Stimulated activated CD4-positive, alpha-beta T cell treated with anti-CD3 and anti-CD28 coated beads, Interleukin-15, amount 100 ng/mL, for 48 hours (primary cell): ENCODE results near the gene CKAP2L.

Experiments used
- DNase-seq, 2 donors: peaks; one replicate each; pipeline ENCODE4 v3.0.0-alpha.2; 2020; ENCODE audit warnings: low read depth in 2 of 2

CKAP2L gene, protein sequence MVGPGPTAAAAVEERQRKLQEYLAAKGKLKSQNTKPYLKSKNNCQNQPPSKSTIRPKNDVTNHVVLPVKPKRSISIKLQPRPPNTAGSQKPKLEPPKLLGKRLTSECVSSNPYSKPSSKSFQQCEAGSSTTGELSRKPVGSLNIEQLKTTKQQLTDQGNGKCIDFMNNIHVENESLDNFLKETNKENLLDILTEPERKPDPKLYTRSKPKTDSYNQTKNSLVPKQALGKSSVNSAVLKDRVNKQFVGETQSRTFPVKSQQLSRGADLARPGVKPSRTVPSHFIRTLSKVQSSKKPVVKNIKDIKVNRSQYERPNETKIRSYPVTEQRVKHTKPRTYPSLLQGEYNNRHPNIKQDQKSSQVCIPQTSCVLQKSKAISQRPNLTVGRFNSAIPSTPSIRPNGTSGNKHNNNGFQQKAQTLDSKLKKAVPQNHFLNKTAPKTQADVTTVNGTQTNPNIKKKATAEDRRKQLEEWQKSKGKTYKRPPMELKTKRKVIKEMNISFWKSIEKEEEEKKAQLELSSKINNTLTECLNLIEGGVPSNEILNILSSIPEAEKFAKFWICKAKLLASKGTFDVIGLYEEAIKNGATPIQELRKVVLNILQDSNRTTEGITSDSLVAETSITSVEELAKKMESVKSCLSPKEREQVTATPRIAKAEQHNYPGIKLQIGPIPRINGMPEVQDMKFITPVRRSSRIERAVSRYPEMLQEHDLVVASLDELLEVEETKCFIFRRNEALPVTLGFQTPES

DNA sequence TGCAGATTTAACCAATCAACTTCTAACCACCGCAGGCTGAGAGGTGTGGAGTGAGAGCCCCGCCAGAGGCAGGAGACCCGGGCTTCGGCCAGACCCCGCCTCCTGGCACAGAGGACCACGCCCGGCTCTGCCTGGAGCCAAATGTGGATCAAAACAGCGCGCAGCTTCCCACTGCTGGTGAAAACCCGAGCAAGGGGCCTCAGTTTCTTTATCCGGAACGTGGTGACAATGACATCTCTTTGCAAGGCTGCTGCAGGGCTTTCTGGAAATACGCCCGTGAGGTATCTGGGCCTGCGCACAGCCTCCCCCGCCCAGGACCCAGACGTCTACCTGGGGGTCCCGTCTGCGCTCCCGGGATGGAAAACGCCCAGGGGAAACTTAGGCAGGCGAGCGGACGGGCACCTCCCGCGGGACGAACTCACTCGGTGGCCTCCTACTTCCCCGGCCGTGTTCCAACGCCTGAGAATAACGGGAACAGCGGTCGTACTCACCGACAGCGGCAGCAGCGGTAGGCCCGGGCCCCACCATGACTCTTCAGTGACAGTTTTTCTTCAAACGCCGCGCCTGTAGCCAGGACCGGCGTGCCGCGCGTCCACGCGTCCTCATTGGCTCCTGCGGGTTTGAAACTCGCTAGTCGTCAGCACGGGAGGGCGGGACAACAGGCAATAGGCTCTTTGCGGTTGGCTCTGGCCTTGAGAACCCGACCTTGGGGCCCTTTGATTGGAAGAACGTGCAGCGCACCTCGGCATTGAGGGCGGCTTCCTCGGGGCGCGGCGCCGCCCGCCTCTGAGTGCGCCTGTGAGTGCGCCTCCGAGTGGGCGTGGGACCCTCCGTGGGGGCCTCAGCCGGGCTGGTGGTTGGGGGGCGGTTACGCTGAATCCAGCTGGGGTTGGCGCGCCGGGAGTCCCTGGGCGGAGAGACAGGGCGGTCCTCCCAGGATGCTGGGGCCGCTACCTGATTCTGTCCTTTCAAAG is at the start of gene CKAP2L:
Gene CKAP2L (minus strand): TSS at position 539 of the 974 bp plus-strand sequence. CDS start 11 bp downstream, at position 528.
- peak; percentile 94 to 95 for DNase-seq

DNA sequence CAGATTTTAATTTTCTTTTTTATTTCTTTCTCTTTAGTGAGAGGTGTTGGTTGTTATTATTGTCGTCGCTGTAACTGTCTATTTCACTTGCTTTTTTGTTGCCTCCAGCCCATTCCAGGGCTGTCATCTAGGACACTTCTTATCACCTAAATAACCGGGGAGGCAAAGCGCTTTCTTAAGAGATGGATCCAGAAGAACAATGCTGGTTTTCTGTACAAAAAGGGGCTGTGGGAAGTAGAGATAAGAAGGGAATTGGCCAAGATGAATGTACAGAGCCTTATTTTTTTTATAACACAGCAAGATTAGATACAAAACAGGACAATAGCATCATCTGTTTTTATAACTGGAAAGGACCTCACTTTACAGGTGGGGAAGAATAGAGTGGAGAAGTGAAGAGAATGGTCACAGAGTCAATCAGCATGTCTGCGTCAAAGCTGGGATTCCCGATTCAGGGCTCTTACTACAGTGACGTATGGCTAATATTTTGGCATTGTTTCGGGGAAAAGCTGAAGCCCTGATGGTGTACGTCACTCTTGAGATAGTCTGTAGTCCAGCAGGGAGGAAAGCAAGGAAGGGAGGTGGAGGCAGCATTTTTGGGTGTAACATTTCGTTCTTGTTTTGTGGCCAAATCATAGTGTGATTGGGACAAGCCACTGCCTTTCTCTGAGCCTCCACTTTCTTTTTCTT is 49.0 kb upstream of the CKAP2L start:
- DNase-seq, result no peak

- no peak for DNase-seq
Observed at GRCh38 chr2:112812318-112813267, 48.2 kb upstream of the CKAP2L start.

DNA sequence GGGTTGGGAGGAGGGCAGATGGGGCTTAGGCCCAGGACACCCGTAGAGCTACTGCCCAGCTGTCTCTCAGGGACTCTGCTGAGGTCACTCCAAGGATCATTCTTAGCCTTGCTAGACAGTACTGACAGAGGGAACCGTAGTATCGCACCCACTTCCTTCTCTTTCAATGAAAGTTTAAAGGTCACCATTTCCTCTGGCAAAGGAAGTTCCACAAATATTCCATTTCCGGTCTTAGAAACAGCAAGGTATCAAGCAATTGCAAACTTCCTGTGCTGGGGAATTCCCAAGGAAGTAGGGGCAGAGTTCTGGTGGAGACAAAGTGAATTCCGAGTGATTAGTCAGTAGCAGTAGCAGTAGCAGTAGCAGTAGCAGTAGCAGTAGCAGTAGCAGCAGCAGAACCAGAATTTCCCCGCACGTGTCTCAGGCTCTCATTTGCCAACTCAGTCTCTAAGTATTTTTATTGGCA is 47.5 kb upstream of the CKAP2L start:
- no peak for DNase-seq

- no peak for DNase-seq
Observed at GRCh38 chr2:112811276-112811831, 46.9 kb upstream of the CKAP2L start.

GRCh38 chr2:112809112-112809511 is 44.7 kb upstream of the CKAP2L start:
- no peak for DNase-seq

GRCh38 chr2:112807233-112807807 is 42.9 kb upstream of the CKAP2L start:
- DNase-seq, result no peak

DNA sequence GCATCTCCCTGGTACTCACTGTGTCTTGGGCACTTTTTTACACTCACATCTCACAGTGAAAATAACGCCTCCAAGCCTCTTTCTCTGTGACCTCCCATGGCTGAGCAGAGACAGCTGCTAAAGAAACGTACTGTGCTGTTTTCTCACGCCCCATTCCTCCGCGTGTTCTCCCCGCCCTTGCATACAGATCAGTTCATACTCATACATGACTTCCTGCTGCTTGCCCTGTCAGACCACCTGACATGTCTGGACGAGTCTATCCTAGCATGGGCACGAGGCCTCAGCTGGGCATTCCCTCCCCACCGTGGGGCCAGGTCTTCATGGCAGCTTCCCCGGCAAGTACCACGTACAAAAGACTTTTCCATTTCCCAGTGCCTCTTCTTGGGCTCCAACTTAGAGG is 41.1 kb upstream of the CKAP2L start:
- DNase-seq, result no peak

GRCh38 chr2:112803691-112804521 is 39.5 kb upstream of the CKAP2L start:
- no peak for DNase-seq

- DNase-seq, result no peak
Observed at GRCh38 chr2:112800881-112801583, 36.6 kb upstream of the CKAP2L start.

DNA sequence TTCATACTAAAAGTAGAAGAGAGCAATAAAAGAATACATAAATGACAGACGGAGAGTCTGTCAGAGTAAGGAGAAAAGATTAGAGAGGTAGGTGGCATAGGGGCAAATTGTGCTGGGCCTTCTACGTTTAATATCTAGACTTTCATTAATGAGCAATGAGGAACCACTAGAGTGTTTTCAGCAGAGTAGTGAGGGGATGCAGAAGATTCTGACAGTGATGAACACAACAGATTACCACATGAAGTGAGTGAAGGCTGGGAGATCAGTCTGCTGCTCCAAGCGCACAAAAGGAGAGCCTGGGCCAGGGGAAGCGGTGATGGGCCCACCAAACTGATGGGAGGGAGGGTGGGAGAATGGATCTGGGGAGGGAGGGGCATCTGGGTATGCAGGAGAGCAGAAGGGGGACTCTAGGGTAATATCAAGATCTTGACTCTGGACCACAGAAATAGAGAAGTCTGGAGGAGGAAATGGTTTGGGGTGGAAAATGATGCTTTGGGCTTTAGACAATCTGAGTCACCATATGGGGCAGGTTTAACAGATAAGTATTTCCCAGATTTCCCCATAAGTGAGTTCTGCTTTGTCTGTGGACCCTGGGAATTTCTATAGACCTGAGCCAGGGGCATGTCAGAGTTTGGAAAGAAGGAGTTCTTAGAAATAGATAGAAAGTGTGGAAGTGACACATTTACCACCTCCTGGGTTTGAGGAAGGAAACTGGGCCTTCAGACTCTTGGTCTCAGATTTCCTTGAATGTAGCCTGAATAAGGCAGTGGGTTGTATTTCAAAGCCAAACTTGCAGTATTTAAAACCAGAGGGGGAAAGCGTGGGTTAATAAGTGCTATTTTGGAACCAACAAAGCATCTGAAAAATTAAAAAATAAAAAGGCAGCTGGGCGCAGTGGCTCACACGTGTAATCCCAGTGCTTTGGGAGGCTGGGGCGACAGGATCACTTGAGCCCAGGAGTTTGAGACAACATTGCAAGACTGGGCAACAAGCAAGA is 34.9 kb upstream of the CKAP2L start:
- DNase-seq, result no peak

- DNase-seq, result no peak
Observed at GRCh38 chr2:112796486-112796885, 32.1 kb upstream of the CKAP2L start.

GRCh38 chr2:112795774-112796173 is 31.4 kb upstream of the CKAP2L start:
- no peak for DNase-seq

DNA sequence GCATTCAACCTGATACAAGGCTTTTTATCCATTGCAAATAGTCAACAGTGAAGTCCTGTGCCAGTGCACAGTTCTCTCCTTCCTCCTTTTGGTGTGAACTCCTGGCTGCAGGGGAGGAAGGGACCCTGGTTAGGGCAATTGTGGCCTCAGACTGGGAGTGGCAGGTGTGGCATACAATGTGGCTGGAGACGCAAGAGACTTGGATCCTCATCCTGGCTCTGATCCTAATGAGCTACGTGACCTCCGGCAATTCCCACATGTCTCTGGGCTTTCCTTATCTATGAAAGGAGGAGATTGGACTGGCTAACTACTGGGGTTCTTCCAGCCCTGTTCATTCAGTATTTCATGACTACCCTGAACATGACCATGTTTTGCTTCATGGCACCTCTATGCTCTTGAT is 30.4 kb upstream of the CKAP2L start:
- no peak for DNase-seq

- no peak for DNase-seq
Observed at GRCh38 chr2:112794131-112794733, 29.8 kb upstream of the CKAP2L start.

DNA sequence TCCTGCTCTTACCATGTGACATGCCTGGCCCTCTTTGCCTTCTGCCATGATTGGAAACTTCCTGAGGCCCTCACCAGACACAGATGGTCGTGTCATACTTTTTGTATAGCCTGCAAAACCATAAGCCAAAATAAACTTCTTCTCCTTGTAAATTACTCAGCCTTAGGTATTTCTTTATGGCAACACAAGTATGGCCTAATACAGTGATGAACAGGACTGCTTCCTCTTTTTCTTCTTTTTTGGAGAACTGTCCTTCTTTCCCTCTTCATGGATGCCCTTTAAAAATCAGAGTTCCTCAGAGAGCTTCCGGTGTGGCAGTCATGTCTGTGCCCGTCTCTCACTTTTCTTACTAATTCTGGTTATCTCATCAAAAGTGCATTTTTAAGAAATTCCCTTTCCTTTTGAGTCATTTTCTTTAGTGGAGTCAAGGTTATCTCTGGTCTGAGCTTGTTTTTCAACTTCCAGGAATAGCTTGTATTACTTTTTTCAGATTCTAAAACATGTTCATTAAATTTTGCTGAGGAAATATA is 29.1 kb upstream of the CKAP2L start:
- no peak for DNase-seq
